NCI-H345 treated with DMSO at 0.1 percent for 48 hours (cell line): Measurements from ENCODE around the gene KRT81.
A peak's percentile ranks its signal among the peaks of the same experiment; 100 is the strongest.
"Not testable (repeated sequence)": the region's sequence is repeated elsewhere in the genome, so short reads cannot be mapped to it uniquely, and the experiment has no call there.

ENCODE experiments used
- DNase-seq: peaks from one replicate; lab custom pipeline; 2025; ENCODE audit not compliant: unreplicated experiment; lab: John Stamatoyannopoulos, UW

KRT81 gene

DNA sequence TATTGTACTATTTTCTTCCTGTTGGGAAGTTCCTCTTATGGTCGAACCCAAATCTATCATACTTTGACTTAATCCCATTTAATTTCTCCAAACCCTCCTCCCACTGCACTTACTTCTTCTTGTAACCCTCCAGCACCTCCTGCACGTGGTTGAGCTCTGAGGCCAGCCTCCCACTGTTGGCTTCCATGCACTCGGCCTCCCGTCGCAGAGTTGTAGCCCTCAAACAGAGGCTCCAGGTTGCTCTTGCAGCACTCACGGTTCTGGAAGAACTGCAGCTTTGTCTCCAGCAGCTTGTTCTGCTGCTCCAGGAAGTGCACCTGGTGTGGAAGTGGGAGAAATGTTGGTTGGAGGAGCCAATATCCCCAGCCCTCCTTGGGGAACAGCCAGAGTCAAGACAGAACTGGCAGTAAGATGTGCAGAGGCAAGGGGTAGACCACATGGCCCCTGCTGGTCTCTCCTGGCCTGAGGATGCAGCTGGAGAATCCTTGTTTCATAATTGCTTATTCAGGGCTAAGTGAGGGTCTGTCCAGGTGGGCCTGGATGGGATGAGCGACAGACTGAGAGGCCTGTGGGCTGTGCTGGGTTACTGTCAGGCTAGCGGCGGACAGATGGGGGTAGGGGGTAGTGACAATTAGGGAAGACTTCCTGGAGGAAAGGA is 35.3 kb downstream of the KRT81 start:
- DNase-seq: no peak

DNA sequence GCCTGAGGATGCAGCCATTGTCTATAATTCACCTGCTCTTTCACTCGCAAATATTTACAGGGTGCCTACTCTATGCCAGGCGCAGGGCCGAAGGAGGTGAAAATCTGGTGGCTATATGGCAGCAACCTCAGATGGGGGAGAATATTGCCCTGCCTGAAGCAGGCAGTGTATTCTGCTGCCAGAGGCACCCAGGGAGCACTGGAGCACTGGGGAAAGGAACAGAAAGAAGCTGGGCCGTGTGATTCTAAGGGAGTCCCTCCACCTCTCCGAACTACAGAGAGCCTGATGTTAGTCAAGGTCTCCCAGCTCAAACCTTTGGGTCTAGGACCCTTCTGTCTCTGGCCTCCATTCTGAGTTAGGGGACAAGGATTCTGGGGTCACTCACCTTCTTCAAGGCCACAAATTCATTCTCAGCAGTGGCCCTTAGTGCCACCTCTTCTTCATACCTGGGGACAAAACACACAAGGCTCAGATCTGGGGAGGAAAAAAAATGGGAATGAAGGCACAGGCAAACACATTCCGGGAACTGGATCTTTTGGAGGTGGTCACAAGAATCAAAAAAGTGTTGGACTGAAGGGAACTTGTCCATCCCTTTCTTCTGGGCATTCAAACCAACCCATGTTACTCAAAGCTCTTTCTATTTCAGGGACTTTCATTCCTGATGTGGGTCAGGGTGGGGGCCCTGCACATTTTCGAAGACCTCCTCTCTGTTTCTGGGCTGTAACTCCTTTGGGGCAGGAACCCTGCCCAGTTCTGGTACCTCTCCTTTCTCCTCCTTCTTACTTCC is 36.2 kb downstream of the KRT81 start:
- no peak for DNase-seq

DNA sequence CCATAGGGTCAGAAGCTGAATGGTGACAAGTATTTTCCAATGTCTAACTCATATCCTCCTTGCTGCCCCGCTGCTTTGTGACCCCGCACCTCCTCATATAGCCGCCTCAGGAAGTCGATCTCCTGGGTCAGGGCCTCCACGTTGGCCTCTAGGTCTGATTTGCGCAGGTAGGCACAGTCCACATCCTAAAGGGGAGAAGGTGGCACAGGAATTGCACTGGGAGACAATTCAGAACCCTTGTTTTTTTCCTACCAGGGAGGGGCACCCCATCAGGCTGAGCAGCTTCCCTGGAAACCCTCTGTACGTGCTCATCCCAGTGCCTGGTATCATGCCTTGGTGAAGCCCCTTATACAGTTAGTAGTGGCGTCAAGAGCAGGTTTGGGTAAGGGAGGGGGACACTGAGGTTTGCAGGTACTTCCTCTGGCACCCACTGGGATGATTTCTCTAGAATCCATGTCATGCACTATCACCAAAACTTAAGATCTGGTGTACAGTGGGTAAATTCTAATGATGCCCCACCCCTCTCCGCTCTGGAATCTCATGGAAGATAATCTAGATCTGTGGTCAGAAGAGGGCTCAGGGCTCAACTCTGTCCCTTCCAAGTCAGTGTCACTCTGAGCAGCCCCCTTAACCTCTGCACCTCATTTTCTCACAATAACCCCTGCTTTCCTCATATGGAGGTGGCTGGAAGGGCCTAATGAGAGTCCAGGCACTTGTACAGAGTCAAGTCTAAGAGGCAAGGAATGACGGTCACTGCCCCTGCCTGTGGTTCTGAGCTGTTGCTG is 37.0 kb downstream of the KRT81 start:
- no peak for DNase-seq

DNA sequence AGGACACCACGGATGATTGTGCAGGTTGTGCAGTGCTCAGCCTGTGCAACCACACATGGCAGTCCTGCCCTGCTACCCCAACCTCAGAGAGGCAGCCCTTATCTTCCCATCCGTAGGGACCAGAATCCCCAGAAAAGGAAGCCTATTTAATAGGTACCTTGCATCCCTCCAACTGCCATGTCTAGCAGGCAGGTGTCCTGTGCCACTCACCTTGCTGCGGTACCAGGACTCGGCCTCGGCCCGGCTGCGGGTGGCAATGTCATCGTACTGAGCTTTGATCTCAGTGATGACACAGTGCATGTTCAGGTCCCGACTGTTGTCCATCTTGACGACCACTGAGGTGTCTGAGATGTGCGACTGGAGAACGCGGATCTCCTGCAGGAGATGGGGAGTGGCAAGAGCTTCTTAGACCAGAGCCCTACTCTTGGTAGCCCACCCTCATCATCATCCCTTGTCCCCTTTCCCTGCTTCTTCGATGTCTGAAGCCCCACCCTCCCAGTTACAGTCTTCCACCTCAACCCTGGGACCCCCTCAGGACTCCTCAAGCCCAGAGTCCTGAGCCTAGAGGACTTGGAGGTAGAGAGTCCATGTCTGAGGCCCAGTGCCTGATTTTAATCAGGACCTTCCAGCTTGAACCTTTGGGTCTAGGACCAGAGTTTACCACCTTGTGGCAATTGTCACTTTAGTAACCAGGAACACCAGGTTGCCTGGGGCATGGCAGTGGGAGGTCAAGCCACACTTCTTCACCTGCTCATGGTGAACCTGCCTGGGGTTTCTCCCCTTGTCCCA is 37.7 kb downstream of the KRT81 start:
- DNase-seq: no peak

DNA sequence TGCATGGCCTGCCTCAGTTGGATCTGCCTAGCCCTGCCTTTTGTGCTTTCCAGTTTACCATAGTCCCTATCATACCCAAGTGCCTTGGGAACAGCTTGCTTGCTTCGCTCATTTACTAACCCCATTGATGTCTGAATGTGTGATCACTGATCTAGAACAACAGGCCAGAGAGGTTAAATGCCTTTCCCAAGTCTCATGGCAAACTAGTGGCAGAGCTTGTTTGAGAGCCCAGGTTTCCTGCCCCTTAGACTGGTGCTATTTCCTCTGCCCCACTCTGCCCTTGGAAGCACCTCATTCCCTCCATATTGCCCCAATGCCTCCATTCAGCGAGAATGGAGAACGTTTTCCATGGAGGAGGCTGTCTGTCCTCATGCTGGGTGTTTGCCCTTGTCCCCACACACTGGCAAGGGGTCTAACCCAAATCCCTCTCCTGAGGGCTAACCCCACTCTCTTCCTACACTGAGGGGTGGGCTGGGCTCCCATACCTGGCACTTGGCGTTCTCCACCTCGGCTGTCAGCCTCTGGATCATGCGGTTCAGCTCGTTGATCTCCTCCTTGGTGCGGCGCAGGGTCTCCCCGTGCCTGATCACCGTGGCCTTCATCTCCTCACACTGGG is 38.5 kb downstream of the KRT81 start:
- no peak for DNase-seq

DNA sequence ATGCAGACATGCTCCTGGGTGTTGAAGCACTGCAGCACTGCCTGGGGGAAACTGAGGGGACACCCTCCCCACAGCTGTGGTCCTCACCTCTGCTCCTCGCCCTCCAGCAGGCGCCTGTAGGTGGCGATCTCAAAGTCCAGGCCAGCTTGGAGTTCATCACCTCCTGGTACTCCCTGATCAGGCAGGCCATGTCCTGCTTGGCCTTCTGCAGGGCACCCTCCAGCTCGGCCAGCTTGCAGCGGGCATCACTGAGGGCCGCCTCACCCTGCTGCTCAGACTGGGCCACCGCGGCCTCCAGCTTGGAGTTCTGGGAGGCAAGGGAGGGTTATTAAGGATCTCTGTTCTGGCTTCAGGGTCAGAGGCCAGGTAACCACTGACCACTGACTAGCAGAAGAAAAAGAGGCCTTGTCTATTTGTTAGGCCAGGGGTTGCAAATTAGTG is 39.1 kb downstream of the KRT81 start:
- DNase-seq: not testable (repeated sequence)

DNA sequence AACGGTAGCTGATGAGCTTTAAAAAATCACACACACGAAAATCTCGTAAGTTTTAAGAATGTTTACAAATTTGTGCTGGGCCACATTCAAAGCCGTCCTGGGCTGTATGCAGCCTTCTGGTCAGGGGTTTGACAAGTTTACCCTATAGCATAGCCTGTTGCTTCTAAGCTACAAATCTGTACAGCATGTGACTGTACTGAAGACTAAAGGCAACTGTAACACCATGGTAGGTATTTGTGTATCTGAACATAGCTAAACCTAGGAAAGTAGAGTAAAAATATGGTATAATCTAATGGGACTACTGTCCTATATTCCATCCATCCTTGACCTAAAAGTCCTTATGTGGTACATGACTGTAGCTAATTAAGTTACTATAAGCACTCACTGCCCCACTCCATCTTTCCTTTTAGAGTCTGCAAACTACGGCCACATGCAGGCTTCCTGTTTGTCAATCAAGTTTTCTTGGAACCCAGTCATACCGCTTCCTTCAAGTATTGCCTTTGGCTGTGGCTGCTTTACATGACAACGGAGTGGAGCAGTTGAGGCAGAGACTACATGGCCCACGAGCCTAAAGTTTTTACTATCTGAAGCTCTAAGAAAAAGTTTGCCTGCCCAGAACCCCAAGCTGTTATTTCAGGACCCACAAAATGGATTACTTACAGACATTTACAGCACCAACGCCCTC is 39.8 kb downstream of the KRT81 start:
- DNase-seq: no peak

DNA sequence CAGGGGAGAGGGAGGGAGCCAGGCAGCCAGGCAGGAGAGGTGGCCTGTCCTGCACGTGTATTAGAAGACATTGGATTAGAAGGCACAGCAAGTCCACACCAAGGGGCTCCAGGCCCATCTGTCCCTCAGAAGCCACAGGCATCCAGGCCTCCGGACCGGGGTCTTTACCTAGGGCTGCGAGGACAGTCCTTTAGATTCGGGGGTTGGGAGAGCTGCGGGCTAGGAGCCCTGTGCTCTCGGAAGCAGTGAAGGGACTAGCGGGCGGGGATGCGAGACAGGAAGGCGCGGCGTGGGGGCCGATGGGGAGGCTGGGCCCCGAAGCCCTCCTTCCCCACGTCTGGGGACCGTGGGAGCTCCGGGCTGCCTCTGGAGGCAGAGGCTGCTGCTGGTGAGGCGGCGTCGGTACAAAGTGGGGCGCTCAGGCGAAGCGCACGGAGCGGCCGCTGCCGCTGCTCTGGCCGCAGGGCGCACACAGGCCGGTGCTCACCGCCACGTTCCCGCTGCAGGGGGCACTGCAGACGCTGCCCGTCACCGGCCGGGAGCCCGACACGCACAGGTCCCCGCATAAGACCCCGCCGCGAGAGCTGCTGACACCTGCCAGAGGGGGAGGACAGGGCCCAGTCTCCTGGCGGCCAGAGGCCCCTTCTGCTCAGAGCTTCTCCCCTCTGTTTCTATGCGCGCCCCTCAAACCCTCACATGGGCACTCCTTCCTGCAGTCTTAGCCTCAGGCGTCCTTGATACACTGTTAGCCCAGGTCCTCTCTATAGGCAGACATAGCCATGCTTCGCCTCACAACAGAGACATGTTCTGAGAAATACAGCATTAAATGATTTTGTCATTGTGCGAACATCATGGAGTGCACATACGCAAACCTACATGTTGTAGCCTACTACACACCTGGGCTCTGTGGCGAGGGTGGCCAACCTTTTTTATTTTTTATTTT is 41.0 kb downstream of the KRT81 start:
- no peak for DNase-seq

DNA sequence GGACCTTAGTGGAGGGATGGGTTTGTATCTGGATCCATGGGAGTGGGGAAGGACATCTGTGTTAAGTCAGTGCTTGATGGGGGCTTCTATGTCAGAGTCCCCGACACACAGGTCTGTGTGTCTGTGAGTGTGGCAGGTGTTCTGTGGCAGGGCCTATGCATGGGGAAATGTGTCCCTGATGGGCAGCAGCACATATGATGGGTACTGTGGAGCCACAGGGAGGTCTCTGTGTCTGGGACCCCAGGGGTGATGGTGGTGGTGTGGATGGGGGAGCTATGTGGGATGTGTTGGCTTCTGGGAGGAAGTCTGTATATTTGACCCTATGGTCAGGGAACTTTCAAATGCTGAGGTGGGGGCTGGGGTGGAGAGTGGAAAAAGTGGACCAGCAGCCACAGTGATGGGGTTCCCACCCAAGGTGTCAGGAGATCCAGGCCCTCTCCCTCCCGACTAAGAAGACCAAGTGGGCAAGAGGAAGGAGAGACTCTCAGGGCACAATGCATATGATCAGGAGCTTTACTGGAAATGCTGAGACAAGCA is 41.8 kb downstream of the KRT81 start:
- DNase-seq: no peak

DNA sequence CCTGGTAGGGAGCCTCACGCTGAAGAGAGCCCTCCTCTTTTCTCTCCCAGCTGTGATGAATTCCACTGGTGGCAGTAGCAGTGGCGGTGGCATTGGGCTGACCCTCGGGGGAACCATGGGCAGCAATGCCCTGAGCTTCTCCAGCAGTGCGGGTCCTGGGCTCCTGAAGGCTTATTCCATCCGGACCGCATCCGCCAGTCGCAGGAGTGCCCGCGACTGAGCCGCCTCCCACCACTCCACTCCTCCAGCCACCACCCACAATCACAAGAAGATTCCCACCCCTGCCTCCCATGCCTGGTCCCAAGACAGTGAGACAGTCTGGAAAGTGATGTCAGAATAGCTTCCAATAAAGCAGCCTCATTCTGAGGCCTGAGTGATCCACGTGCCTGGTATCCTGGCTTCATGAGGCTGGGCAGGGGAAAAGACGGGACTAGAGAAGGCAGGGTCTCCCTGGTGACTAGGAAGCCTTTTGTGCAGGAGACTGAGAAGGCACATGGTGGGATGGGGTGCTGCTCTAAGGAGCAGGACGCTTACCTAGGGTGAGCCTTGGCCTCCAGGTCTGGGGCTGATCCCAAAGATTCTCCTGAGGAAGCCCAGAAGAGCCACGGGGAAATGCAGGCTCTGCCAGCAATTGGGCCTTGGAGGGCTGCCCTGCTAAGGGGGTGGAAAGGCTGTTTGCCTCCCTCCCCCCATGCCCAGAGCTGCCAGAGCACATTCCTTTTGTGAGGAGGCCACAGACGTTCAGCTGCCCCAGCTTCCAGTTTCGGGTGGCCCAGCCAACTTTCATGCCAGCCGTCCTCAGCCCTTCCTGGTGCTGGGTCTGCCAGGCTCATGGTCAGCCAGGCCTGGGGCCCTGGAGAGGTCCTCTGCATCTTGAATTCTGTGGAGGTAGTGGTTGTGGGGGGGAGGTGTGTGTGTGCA is 42.5 kb downstream of the KRT81 start:
- no peak for DNase-seq

DNA sequence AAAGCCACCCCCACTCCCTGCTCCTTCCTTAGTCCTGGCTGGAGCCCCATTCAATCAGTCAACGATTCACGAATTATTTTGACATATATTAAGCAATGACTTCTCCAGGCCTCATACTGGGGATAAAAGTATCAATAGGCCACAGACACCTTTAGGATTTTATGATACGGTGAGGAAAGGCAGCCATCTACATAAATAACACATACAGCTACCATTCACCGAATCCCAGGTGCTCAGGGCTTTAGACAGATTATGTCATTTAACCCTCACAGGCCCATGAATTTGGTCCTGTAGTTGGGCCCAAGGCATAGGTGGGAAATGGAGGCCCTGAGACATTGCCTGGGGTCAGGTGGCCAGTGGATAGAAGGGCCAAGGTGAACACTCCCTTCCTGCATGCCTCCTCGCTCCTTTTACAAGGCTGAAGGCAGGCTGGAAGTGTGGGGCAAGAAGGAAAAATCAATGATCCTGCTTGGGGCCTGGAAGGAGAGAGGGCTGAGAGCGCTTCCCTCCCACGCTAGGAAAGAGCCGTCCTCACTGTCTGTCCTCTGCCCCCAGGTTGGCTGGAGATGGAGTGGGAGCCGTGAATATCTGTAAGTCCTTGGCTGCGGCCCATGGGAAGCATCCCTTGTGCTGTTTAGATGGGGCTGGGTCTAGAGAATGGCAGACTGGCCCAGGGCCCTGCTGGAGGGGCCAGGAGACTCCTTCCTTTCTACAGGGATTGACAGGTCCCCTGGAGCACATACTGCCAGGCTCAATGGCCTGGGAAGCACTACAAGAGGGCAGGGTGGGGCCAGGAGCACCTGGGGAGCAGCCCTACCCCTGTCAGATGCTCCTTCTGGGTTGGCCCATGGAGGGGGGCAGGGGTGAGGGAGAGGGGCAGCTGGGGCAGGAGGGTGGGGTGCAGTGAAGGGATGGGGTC is 43.5 kb downstream of the KRT81 start:
- DNase-seq: no peak

DNA sequence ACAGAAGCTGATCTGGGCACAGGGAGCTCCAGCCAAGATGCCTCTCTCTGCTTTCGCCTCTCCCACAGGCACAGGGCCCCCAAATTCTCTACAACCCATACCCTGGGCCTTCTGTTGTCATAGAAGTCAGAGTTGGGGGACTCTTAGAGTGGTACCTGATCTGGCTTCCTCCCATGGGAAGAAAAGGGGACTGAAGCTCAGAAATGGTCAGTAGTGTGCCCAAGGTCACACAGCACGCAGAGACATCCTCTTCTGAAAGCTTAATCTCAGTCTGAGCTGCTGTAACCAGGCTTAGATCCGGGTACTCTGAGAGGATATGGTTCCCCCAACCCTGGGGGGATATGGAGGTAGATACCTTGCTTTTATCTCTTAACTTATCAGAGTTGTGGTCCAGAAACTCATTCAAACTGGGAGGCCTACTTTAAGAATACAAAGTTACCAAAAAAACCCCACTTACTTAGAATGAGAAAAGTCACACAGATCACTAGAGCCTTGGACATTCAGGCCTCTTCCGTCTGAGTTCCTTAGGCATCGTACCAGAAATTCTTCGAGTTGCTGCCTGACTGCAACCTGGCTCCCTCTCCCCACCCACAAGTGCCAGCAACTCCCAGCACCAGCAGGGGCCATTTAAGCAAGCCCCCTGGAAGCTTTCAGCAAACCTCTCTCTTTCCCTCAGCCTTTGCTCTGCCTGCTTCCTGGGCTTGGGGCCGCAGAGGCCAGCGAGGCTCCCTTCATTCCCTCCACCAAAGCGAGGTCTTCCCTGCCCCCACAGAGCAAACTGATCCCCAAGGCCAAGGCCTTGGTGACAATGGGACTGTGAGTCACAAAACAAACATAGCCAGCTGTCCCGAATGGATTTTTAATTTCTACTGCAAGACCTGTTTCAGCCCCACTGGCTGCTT is 44.4 kb downstream of the KRT81 start:
- peak; percentile 66 for DNase-seq

DNA sequence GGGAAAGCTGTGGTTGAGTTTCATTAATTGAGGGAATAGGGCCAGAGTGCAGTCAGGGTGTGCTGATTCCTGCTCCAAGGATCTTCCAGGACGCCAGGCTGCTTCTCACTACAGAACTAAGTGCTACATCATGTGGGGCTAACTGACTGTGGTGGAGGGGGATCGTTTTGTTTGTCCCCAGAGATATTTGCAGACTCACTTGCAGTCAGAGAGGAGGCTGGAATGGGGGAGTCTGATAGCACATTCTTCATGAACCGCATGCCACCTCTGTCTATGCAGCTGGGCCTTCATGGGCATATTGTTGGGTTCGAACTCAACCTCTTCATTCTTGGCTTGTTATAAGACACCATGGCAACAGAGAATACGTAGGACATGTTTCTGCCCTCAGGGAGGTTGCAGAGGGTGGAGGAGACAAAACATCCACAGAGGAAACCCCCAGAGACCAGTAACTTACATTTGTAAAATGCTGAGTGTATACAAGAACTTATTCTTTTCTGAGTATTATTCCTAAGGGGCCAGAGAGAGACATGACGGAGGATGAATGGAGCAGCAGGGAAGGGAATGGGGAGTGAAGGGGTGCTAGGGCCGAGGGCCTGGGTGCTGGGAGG is 45.3 kb downstream of the KRT81 start:
- DNase-seq: no peak

DNA sequence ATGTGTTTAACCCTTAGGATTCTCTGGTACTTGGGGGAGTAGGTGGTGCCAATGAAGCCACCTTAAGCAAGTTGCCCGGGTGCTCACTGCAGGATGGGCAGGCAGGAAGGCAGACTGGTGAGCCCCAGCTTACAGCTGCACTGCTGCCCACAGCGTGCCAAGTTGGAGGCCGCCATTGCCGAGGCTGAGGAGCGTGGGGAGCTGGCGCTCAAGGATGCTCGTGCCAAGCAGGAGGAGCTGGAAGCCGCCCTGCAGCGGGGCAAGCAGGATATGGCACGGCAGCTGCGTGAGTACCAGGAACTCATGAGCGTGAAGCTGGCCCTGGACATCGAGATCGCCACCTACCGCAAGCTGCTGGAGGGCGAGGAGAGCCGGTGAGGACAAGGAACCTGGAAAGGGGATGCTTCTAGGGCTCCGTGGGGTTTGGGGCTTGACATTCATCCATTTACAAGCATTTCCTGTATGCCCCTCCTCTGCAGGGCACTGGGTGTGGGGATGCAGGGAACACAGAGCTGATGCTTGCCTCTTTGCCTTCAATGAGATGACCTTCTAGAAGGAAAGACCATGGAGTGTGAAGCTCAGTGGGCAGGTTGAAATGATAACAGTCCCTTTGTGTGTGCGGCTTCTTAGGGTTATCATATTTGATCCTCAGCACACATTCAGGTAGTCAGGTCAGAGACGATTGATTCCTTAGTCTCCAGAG is 45.9 kb downstream of the KRT81 start:
- DNase-seq: no peak

DNA sequence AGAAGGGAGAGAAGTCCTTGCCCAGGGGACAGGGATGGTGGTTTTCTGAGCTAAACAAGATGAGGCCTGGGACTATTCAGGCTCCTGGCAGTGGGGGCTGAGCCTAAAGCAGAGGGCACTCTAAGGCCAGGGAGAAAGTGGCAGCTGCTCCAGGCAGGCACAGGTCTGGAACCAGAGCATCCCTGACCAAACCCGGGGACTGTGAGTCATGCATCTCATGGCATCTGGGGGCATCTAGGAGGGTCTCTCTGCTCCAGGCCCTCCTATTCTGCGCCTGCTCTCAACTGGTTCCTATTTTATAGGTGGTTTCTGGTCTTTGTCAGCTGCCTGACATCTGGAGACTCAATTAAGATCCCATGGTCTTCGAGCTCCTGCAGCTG is 46.7 kb downstream of the KRT81 start:
- no peak for DNase-seq
